ENCODE data around the gene PAX6.

DNA sequence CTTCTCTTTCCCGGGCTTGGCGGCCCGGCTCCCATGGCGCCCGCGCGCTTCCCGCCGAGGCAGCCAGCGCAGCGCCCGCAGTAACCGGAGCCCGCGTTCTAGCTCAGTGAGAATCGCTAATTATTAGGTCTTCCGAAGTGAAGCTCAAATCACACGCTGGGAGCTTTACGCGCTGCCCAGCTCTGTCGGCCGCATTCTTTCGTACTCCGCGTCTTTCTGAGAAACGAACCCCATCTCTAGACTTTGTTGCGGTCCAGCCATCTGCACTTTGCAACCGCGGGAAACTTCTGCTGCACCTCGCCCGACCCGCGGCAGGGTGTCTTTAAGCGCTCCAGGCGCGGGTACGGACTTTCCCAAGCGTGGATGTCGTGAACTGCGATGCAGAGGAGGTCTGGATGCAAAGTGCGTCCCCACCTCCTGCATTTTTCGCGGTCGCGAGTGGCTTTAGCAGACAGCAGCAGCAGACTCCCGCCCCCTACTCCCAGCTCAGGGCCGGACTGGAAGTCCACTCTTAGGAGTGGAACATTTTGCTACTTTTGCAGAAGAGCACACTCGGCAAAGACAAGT, 6.0 kb upstream of the PAX6 start:
- TF ChIP-seq, protein P1, sequence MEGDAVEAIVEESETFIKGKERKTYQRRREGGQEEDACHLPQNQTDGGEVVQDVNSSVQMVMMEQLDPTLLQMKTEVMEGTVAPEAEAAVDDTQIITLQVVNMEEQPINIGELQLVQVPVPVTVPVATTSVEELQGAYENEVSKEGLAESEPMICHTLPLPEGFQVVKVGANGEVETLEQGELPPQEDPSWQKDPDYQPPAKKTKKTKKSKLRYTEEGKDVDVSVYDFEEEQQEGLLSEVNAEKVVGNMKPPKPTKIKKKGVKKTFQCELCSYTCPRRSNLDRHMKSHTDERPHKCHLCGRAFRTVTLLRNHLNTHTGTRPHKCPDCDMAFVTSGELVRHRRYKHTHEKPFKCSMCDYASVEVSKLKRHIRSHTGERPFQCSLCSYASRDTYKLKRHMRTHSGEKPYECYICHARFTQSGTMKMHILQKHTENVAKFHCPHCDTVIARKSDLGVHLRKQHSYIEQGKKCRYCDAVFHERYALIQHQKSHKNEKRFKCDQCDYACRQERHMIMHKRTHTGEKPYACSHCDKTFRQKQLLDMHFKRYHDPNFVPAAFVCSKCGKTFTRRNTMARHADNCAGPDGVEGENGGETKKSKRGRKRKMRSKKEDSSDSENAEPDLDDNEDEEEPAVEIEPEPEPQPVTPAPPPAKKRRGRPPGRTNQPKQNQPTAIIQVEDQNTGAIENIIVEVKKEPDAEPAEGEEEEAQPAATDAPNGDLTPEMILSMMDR (conservative IDR thresholded peaks at IDR 0.05; ENCODE audit: low read depth, low read length), result no peak
- TF ChIP-seq EZH2 (IDR thresholded peaks at IDR 0.05; ENCODE audit: borderline replicate concordance, low read depth, low read length, poor library complexity, severe bottlenecking), result peak; percentile 100
